ENCODE measurements around the gene USH1G. TPM values are rescaled to one million over a fixed set of nuclear protein-coding genes. Genes with fewer than 3 reads are reported as not detected.

The USH1G gene
- total RNA-seq, 4 donors from 2014 or later, result not detected

DNA sequence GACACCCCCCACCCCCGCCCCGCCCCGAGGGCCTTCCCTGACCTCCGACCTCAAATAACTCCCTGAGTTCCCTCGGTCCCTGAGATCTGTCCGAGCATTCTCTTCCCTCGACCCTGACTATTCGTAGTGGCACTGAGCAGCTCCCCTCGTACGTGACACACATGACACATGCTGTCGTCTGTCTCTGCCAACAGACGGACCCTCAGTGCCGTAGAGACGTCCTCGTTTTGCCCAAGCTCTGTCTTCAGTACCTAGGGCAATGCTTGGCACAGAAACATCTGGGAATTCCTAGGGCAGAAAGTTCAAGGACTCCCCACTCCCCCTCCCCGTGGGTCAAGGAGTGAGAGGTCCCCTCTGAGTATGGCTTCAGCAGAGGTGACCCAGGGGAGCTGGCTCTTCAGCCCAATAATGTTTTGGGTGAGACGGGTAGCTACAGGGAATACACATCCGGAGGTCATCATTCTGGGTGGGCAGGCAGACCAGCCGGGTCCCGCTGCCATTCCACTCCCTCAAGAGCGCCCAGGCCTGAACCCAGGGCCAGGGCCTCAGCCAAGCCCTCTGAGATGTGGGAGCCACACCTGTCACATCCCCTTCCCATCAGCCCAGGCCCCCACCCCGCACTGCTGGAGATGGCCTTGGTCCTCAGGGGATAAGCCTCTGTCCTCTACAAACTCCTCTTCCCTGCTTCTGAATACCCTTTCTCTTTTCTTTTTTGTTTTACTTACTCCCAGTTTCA, 29.0 kb downstream of the USH1G start:
- TF ChIP-seq, protein P1, sequence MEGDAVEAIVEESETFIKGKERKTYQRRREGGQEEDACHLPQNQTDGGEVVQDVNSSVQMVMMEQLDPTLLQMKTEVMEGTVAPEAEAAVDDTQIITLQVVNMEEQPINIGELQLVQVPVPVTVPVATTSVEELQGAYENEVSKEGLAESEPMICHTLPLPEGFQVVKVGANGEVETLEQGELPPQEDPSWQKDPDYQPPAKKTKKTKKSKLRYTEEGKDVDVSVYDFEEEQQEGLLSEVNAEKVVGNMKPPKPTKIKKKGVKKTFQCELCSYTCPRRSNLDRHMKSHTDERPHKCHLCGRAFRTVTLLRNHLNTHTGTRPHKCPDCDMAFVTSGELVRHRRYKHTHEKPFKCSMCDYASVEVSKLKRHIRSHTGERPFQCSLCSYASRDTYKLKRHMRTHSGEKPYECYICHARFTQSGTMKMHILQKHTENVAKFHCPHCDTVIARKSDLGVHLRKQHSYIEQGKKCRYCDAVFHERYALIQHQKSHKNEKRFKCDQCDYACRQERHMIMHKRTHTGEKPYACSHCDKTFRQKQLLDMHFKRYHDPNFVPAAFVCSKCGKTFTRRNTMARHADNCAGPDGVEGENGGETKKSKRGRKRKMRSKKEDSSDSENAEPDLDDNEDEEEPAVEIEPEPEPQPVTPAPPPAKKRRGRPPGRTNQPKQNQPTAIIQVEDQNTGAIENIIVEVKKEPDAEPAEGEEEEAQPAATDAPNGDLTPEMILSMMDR (IDR thresholded peaks at IDR 0.05; ENCODE audit: low read depth), result no peak

DNA sequence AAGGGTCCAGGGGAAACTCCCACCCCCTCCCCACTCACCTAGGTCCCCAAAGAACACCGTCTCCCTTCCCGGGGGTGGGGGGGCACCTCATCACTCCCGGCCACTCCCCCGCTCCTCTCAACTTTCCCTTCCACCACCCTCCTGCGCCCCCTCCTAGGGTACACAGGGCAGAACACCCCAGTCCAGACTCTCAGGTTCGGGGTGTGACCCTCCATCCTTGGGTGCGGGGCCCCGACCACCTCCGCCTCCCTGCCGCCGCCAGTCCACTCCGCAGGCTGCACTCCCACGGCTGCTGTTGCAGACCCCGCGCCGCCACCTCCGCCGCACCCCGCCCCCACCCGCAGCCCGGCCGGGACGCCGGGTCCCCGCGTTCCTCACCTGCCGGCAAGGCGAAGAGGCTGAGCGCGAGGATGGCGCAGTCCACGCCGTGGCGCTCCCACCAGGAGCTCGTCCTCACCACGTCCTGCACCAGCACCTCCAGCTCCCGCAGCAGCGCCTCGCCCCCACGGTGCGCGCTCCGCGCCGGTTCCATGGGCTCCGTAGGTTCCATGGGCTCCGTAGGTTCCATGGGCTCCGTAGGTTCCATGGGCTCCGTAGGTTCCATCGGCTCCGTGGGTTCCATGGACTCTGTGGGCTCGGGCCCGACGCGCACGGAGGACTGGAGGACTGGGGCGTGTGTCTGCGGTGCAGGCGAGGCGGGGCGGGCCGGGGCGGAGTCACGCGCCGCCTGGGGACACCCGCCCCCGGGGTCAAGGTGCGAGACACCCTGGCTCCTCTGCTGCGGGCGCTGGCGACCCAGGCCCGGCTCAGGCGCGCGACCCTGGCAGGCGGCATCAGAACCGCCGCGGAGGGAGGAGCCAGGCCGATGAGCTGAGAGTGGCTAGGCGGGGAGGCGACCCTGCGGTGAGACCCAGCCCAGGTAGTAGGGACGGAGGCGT, 29.8 kb downstream of the USH1G start, which contains the start of gene FADS6:
TSS of gene FADS6 (minus strand) at position 660 of the 938 bp plus-strand sequence. CDS start at position 622, 38 bp downstream.
- TF ChIP-seq, protein P1 (IDR thresholded peaks at IDR 0.05; ENCODE audit: low read depth), result no peak

DNA sequence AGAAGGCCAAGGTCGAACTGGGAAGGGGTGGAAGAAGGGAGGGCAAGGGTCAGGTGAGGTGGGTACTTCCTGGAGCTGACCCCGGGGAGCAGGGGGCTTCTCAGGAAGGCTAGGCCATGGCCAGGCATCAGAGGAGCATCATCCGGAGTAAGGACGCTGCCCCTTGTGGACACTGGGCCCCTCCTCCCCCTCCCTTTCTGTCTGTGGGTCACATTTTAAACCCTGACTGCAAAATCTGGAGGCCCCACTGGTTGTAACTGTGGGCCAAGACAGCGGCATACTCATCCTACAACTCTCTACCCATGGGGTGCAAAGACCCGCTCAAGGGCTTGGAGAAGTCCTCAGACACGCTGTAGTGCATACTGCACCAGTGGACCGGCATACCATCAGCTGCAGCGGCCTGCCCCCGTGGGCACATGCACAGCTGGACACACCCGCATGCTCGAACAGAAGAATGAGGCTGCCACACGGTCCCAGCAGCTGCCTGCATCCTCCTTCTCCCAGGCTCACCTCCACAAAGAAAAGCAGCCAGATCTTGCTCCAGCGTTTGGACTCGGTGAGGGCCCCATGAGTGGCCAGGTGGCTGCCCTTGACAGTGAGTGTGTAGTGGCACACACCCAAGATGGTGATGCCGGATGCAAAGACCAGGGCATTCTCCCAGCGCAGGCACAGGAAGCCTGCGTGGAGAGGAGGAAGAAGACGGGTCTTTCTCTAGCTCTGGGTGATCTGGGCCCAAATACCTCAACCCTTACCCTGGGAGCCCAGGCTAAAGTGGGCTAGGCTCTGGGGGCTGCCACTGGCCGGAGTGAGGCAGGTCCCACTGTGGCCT, 30.8 kb downstream of the USH1G start:
- TF ChIP-seq, protein P1 (IDR thresholded peaks at IDR 0.05; ENCODE audit: low read depth), result no peak

DNA sequence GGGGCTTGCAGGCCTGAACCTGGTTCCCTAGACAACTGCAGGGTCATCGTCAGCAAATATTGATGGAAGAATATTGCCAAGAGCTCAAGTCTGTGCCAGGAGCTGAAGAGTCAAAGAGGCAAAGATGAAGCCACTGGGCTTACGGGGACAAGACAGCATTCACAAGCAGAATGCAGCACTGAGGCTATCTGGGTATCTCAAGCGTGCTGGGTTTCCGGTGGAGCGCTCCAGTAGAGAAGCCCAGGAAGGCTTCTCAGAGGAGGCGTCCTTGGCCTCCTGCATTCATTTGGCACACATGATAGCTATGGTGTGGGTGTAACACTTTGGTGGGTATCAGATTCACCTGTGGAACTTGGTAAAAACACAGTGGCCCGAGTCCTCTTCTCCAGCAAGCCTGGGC, 32.5 kb downstream of the USH1G start:
- TF ChIP-seq, protein P1 (IDR thresholded peaks at IDR 0.05; ENCODE audit: low read depth), result no peak

DNA sequence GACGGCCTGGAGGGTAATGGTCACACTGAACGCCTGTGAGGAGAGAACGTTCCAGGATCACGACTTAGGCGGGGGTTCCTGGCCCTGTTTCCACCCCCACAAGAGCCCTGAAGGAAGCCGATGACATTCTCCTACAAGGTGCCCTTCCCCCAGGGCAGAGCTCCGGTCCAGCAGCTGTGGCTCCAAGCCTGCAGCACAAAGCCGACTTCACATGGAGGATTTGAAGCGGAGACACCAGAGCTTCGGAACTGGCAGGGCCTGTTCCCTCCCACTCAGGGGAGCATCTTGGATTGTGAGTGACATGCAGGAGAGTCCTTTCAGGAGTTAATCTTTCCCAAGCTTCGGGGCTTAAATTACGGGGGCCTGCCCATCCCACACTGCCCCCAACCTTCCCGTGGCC, 34.6 kb downstream of the USH1G start:
- TF ChIP-seq, protein P1 (IDR thresholded peaks at IDR 0.05; ENCODE audit: low read depth), result no peak

DNA sequence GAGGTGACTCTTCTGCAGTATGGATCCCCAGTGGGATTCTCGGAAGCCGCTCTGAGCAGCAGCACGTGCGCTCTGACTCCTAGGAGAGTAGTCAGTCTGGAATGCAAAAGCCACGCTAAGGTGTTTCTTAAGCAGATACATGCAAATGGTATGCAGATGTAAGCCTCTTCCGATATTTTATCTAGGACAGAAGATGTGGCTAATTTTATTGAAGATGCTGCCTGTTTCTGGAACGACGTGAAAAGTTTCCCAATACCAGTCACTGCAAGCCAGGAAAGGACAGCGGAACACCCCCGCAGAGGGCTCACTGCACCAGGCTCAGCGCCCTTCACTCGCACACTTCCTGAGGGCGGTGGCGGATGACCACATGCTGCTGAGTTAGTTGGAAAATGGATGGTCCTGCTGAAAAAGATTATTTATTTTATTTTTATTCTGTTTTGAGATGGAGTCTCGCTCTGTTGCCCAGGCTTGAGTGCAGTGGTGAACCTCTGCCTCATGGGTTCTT, 39.8 kb downstream of the USH1G start:
- TF ChIP-seq, protein P1 (IDR thresholded peaks at IDR 0.05; ENCODE audit: low read depth), result no peak
